HuH-7.5 (cell line): Measurements from ENCODE around the gene OAS1.

Source experiments
- DNase-seq: peaks from one replicate; pipeline ENCODE4 v3.0.0; 2011; ENCODE audit warnings: low spot score

Gene OAS1

DNA sequence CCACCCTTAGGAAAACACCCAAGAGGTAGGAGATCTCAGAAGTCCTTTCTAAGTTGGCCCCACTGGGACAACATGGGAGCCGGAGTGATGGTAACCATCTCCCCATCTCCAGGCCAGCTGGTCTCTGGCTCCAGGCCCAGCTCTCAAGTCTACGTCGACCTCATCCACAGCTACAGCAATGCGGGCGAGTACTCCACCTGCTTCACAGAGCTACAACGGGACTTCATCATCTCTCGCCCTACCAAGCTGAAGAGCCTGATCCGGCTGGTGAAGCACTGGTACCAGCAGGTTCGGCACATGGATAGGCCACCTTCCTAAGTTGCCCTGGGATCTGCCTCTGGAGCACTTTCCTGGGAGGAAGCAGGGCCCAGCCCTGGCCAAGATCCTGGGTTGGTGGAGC lies 60.5 kb downstream of the OAS1 start:
- DNase-seq: no peak

DNA sequence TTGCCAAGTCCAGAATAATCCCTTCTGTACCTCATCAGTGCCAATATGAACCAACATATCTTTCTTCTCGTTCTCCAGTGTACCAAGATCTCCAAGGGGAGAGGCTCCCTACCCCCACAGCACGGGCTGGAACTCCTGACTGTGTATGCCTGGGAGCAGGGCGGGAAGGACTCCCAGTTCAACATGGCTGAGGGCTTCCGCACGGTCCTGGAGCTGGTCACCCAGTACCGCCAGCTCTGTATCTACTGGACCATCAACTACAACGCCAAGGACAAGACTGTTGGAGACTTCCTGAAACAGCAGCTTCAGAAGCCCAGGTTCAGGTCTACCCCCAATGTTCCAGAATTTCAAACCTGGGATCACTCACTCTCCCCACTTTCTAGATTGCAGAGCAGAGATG lies 61.1 kb downstream of the OAS1 start:
- DNase-seq: no peak
